Measurements from ENCODE around the gene KLHL28. TPM values are rescaled to one million over a fixed set of nuclear protein-coding genes. Genes with fewer than 3 reads are reported as not detected.

The KLHL28 gene
- total RNA-seq, 1 experiment from 2014 or later = 4.7 TPM

DNA sequence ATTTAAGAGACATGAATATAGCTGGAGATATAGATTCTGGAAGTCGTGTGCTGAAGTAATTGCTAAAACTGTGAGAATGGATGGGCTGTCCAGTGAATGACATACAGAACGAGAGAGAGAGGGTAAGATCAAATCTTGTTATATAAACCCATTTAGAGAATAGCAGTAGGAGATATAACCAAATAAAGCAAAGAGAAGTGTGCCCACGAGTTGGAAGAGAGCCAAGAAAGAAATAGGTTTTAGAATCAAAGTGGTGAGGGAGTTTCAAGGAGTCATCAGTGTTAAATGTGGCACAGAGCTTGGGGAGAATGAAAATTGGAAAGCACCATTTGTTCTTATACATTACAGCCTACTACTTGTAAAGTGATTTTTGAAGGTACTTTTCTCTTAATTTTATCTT lies 19.5 kb upstream of the KLHL28 start:
- no peaks in the 10 kb centered on the region for H3K4me1 Mint-ChIP-seq (ENCODE audit: low read depth, unreplicated experiment)
- H3K27me3 Mint-ChIP-seq (ENCODE audit: insufficient read depth, unreplicated experiment) = no peaks in the 10 kb centered on the region
- Histone ChIP-seq H3K27me3 (replicated peaks; ENCODE audit: control insufficient read depth, insufficient read depth, low read length) (no peaks in the 10 kb centered on the region), H3K36me3 (ENCODE audit: control insufficient read depth, insufficient read depth, low read length) (no peaks in the 10 kb centered on the region), H3K4me1 (no peaks in the 10 kb centered on the region), H3K4me3 (ENCODE audit: low read depth, low read length) (no peak overlapping the region), H3K9me3 (no peaks in the 10 kb centered on the region)
- intact Hi-C loops (cut with micrococcal nuclease; ENCODE audit: unreplicated experiment) = no loop called here
- no peak overlapping the region for H3K27ac Mint-ChIP-seq (ENCODE audit: unreplicated experiment)
- H3K4me3 Mint-ChIP-seq (ENCODE audit: unreplicated experiment) = no peak overlapping the region
- CTCF ChIA-PET = no interaction called here
- no peak for DNase-seq
- H3K36me3 Mint-ChIP-seq (ENCODE audit: insufficient read depth, unreplicated experiment) = peaks cover 6% of the 10 kb centered on the region
- TF ChIP-seq, protein P1, sequence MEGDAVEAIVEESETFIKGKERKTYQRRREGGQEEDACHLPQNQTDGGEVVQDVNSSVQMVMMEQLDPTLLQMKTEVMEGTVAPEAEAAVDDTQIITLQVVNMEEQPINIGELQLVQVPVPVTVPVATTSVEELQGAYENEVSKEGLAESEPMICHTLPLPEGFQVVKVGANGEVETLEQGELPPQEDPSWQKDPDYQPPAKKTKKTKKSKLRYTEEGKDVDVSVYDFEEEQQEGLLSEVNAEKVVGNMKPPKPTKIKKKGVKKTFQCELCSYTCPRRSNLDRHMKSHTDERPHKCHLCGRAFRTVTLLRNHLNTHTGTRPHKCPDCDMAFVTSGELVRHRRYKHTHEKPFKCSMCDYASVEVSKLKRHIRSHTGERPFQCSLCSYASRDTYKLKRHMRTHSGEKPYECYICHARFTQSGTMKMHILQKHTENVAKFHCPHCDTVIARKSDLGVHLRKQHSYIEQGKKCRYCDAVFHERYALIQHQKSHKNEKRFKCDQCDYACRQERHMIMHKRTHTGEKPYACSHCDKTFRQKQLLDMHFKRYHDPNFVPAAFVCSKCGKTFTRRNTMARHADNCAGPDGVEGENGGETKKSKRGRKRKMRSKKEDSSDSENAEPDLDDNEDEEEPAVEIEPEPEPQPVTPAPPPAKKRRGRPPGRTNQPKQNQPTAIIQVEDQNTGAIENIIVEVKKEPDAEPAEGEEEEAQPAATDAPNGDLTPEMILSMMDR (IDR thresholded peaks at IDR 0.05; ENCODE audit: insufficient read depth in 1 of 2, low read depth in 1 of 2, low read length in 1 of 2, severe bottlenecking in 1 of 2, unreplicated experiment in 1 of 2) = no peak
- no peaks in the 10 kb centered on the region for H3K9me3 Mint-ChIP-seq (ENCODE audit: unreplicated experiment)
- POLR2A ChIA-PET = no interaction called here
- no TSS peak for BruUV-seq (replicated peaks)

DNA sequence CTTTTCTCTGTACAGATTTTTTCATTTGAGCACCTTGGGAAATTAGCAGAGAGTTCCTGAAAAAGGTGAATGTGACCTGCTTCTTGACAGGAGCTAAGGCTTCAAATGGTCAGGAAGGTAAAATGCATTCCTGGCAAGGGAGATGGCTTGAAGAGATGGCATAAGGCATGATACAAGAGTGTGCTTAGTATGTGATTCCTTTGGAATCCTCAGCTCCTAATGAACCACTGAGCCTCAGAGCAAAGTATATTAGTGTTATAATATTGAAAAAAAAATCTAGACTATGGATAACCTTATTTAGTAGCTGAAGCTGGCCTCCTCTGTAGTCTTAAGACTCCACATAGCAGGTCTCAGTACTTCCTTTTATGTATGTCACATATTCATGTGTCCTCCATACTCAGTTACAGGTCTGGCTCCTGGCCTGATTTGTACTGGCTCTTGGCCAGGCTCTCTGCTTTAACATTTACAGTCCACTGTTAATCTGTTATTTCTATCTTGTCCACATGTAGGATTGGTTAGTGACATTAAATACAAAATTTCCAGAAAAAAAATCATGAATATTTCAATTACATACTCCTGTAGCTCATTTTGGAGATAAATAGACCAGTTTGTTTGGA lies 18.1 kb upstream of the KLHL28 start:
- POLR2A ChIA-PET = no interaction called here
- intact Hi-C loops (cut with micrococcal nuclease; ENCODE audit: unreplicated experiment) = no loop called here
- Mint-ChIP-seq H3K27ac (ENCODE audit: unreplicated experiment) (no peak overlapping the region), H3K36me3 (ENCODE audit: insufficient read depth, unreplicated experiment) (peaks cover 6% of the 10 kb centered on the region), H3K27me3 (ENCODE audit: insufficient read depth, unreplicated experiment) (no peaks in the 10 kb centered on the region), H3K4me1 (ENCODE audit: low read depth, unreplicated experiment) (no peaks in the 10 kb centered on the region), H3K4me3 (ENCODE audit: unreplicated experiment) (no peak overlapping the region), H3K9me3 (ENCODE audit: unreplicated experiment) (no peaks in the 10 kb centered on the region)
- H3K36me3 ChIP-seq (ENCODE audit: control insufficient read depth, insufficient read depth, low read length) = no peaks in the 10 kb centered on the region
- CTCF ChIA-PET = no interaction called here
- no peak overlapping the region for H3K4me3 ChIP-seq (ENCODE audit: low read depth, low read length)
- DNase-seq = no peak
- no peaks in the 10 kb centered on the region for H3K4me1 ChIP-seq
- no TSS peak for BruUV-seq (replicated peaks)
- TF ChIP-seq, protein P1 (IDR thresholded peaks at IDR 0.05; ENCODE audit: insufficient read depth in 1 of 2, low read depth in 1 of 2, low read length in 1 of 2, severe bottlenecking in 1 of 2, unreplicated experiment in 1 of 2) = no peak
- H3K9me3 ChIP-seq = no peaks in the 10 kb centered on the region
- H3K27me3 ChIP-seq (replicated peaks; ENCODE audit: control insufficient read depth, insufficient read depth, low read length) = no peaks in the 10 kb centered on the region

DNA sequence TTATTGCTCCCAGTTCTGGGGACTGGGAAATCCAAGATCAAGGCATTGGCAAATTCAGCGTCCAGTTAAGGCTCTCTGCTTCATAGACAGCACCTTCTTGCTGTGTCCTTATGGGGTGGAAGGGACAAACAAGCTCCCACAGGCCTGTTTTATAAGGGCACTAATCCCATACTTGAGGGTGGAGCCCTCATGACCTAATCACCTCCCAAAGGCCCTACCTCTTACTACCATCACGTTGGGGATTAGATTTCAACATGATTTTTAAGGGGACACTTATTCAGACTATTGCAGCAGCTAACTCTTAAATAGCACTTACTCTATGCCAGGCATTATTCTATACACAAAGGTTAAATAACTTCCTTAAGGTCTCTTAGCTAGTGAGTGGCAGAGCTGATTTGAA lies 17.5 kb upstream of the KLHL28 start:
- BruUV-seq (replicated peaks) = no TSS peak
- no peak for DNase-seq
- peaks cover 6% of the 10 kb centered on the region for H3K36me3 Mint-ChIP-seq (ENCODE audit: insufficient read depth, unreplicated experiment)
- CTCF ChIA-PET = no interaction called here
- POLR2A ChIA-PET = no interaction called here
- Histone ChIP-seq H3K36me3 (ENCODE audit: control insufficient read depth, insufficient read depth, low read length) (no peaks in the 10 kb centered on the region), H3K27me3 (replicated peaks; ENCODE audit: control insufficient read depth, insufficient read depth, low read length) (no peaks in the 10 kb centered on the region), H3K4me1 (no peaks in the 10 kb centered on the region), H3K4me3 (ENCODE audit: low read depth, low read length) (no peak overlapping the region), H3K9me3 (no peaks in the 10 kb centered on the region)
- no peaks in the 10 kb centered on the region for H3K27me3 Mint-ChIP-seq (ENCODE audit: insufficient read depth, unreplicated experiment)
- no peaks in the 10 kb centered on the region for H3K4me1 Mint-ChIP-seq (ENCODE audit: low read depth, unreplicated experiment)
- H3K4me3 Mint-ChIP-seq (ENCODE audit: unreplicated experiment) = no peak overlapping the region
- no peak overlapping the region for H3K27ac Mint-ChIP-seq (ENCODE audit: unreplicated experiment)
- TF ChIP-seq, protein P1 (IDR thresholded peaks at IDR 0.05; ENCODE audit: insufficient read depth in 1 of 2, low read depth in 1 of 2, low read length in 1 of 2, severe bottlenecking in 1 of 2, unreplicated experiment in 1 of 2) = no peak
- no peaks in the 10 kb centered on the region for H3K9me3 Mint-ChIP-seq (ENCODE audit: unreplicated experiment)
- intact Hi-C loops (cut with micrococcal nuclease; ENCODE audit: unreplicated experiment) = no loop called here

Data from Caco-2 (cell line).